Right lobe of liver (tissue), 6 donors: ENCODE results near the gene CHMP2B. TPM values are rescaled to one million over a fixed set of nuclear protein-coding genes. Genes with fewer than 3 reads are reported as not detected.

Experiments used
- ATAC-seq, 4 donors: fragments of 200-7000 bp; cut with Tn5 transposase; one replicate each; pipeline ENCODE4 v1.9.1; 2020; ENCODE audit warnings: mild to moderate bottlenecking in 4 of 4, moderate library complexity in 4 of 4
- DNase-seq, 3 donors: peaks; one replicate each; pipeline ENCODE4 v3.0.0-alpha.2; 2020
- H3K27ac ChIP-seq, 3 donors: fragments of 200-600 bp; one replicate each; pipeline ENCODE4 v1.8.0; 2022
- H3K27me3 ChIP-seq, 2 donors: fragments of 200-600 bp; one replicate each; pipeline ENCODE4 v1.8.0; 2022
- H3K36me3 ChIP-seq, 4 donors: fragments of 200-600 bp; sonication (generic) in 1 of 4; one replicate each; pipeline versions ENCODE4 v1.5.1 to v1.8.0; 2017 to 2022; ENCODE audit warnings: control low read depth in 1 of 4
- H3K4me1 ChIP-seq, 4 donors: fragments of 200-600 bp; sonication (generic) in 1 of 4; one replicate each; pipeline versions ENCODE4 v1.5.1 to v1.8.0; 2017 to 2022; ENCODE audit warnings: control low read depth in 1 of 4
- H3K4me3 ChIP-seq, 3 donors: fragments of 200-600 bp; one replicate each; pipeline ENCODE4 v1.8.0; 2022
- H3K9me3 ChIP-seq, 4 donors: fragments of 200-600 bp; sonication (generic) in 1 of 4; one replicate each; pipeline versions ENCODE4 v1.5.1 to v1.8.0; 2017 to 2022; ENCODE audit warnings: control low read depth in 1 of 4
- CTCF ChIP-seq, 4 donors: fragments of 200-600 bp in 3 of 4; fragments of 450-650 bp in 1 of 4; IDR thresholded peaks; one replicate each; pipeline versions ENCODE4 v1.5.1 to v1.8.0; 2016 to 2022; ENCODE audit warnings: antibody characterized with exemption in 4 of 4, mild to moderate bottlenecking in 2 of 4
- POLR2A ChIP-seq: fragments of 450-650 bp; IDR thresholded peaks from one replicate; pipeline ENCODE4 v1.6.1; 2017; ENCODE audit warnings: antibody characterized with exemption, mild to moderate bottlenecking
- WGBS: methylation state at CpG from one replicate; pipeline ENCODE4 v1.1.6; 2018; ENCODE audit warnings: low coverage, low lambda C conversion rate; ENCODE audit not compliant: insufficient coverage; ENCODE audit errors: missing lambda C conversion rate; 5-methylcytosine and 5-hydroxymethylcytosine counted together
- intact Hi-C, 2 donors: fragments of 100-400 bp; cut with DNase I; formaldehyde crosslinking; loops; one replicate each; pipeline versions ENCODE4 v1.11.2 to v1.14.1; 2022
- total RNA-seq, 6 experiments: library from RNA; depleted of rRNA in 2 of 6; stranded (reverse); fragments of >200 nt in 2 of 6; fragmentation: NEBNext Ultra II Directional in 3 of 6; extraction: Animal tissue kit (Norgen Biotek cat#: 25700) in 3 of 6; gene quantifications; one replicate each; pipeline versions ENCODE4 v1.1.0 to v1.2.4, GENCODE V29; 2016 to 2023
- donor health status: DM: no; HTN: yes; CAD: no.
- donor health status: DM: no; HTN: no; CAD: no.
- donor health status: DM: no; HTN: no; CAD: no.
- donor health status: DM: no; HTN: yes; CAD: no.
- donor health status: DM: no; HTN: yes; CAD: no.

Gene CHMP2B
- total RNA-seq, 6 experiments from 2014 or later, result 16.9 to 34.8 (median 21.3) TPM

- no peak overlapping the region for H3K27ac ChIP-seq
- ATAC-seq, result no peak
Measured at GRCh38 chr3:87186608-87187159, 40.4 kb upstream of the CHMP2B start.

GRCh38 chr3:87191175-87191574 is 35.9 kb upstream of the CHMP2B start:
- 39% methylated on average over 2 of the region's 2 CpGs for WGBS

More at GRCh38 chr3:87186608-87187159, 40.4 kb upstream of the CHMP2B start:
- H3K36me3 ChIP-seq, result no peaks in the 10 kb centered on the region
- H3K27me3 ChIP-seq, result no peaks in the 10 kb centered on the region
- H3K4me3 ChIP-seq, result no peak overlapping the region
- WGBS, result 66% methylated on average over 2 of the region's 2 CpGs
- intact Hi-C loops, result no loop called here
- TF ChIP-seq CTCF (IDR thresholded peaks at IDR 0.05) (no peak), POLR2A (no peak)
- H3K9me3 ChIP-seq, result no peaks in the 10 kb centered on the region
- H3K4me1 ChIP-seq, result no peaks in the 10 kb centered on the region
- no peak for DNase-seq

GRCh38 chr3:87191641-87192040 is 35.5 kb upstream of the CHMP2B start:
- Histone ChIP-seq H3K9me3 (no peaks in the 10 kb centered on the region), H3K4me1 (peaks cover 0 to 2% (median 0%) of the 10 kb centered on the region in 4 donors), H3K27me3 (no peaks in the 10 kb centered on the region), H3K36me3 (no peaks in the 10 kb centered on the region), H3K4me3 (no peak overlapping the region), H3K27ac (no peak overlapping the region)
- intact Hi-C loops, result no loop called here
- no peak for TF ChIP-seq POLR2A
- TF ChIP-seq CTCF (IDR thresholded peaks at IDR 0.05), result no peak
- ATAC-seq (peak in 1 of 4 donors; percentile 62), DNase-seq (no peak)

More at GRCh38 chr3:87191175-87191574, 35.9 kb upstream of the CHMP2B start:
- Histone ChIP-seq H3K36me3 (no peaks in the 10 kb centered on the region), H3K9me3 (no peaks in the 10 kb centered on the region), H3K27ac (no peak overlapping the region), H3K4me3 (no peak overlapping the region), H3K27me3 (no peaks in the 10 kb centered on the region), H3K4me1 (peaks cover 0 to 2% (median 0%) of the 10 kb centered on the region in 4 donors)
- intact Hi-C loops, result no loop called here
- no peak for TF ChIP-seq POLR2A
- no peak for TF ChIP-seq CTCF (IDR thresholded peaks at IDR 0.05)
- DNase-seq (no peak), ATAC-seq (peak in 1 of 4 donors; percentile 59)

DNA sequence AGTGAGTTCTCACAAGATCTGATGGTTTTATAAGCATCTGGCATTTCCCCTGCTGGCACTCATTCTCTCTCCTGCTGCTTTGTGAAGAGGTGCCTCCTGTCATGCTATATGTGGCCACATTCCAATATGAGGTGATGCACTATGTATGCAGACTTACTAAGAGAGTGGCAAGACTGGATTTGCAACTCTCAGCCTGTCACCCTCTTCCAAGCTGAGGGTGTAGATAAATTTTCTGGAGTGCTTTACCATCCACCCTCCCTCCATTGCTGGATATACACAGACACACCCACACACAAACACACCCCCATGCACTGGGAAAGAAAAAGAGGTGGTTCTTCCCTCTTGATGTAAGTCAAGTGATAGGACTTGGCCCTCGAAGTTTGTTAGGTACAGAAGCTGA is 30.2 kb upstream of the CHMP2B start:
- Histone ChIP-seq H3K27ac (no peak overlapping the region), H3K4me3 (no peak overlapping the region), H3K36me3 (no peaks in the 10 kb centered on the region), H3K27me3 (no peaks in the 10 kb centered on the region), H3K9me3 (no peaks in the 10 kb centered on the region), H3K4me1 (peaks cover 0 to 11% (median 4%) of the 10 kb centered on the region in 4 donors)
- TF ChIP-seq POLR2A (no peak), CTCF (IDR thresholded peaks at IDR 0.05) (no peak)
- intact Hi-C loops, result no loop called here
- no peak for ATAC-seq
- DNase-seq, result no peak
- WGBS, result 38% methylated on average over 1 of the region's 1 CpG

GRCh38 chr3:87197531-87197930 is 29.6 kb upstream of the CHMP2B start:
- DNase-seq (no peak), ATAC-seq (peak in 2 of 4 donors; percentile 42 to 68)
- TF ChIP-seq POLR2A, result no peak
- no peak for TF ChIP-seq CTCF (IDR thresholded peaks at IDR 0.05)
- Histone ChIP-seq H3K9me3 (no peaks in the 10 kb centered on the region), H3K27ac (no peak overlapping the region), H3K36me3 (no peaks in the 10 kb centered on the region), H3K4me3 (no peak overlapping the region), H3K27me3 (no peaks in the 10 kb centered on the region), H3K4me1 (peaks cover 0 to 11% (median 3%) of the 10 kb centered on the region in 4 donors)
- 71% methylated on average over 3 of the region's 4 CpGs for WGBS
- intact Hi-C loops, result no loop called here
